Mucosa of rectum (tissue), 2 donors: Measurements from ENCODE around the gene BARHL1.

Experiments used
- H3K27ac ChIP-seq, 2 donors: one replicate each; pipeline ENCODE4 v1.7.0; 2013; ENCODE audit warnings: inconsistent platforms in 2 of 2, low read depth in 2 of 2, low read length in 2 of 2
- H3K27me3 ChIP-seq, 2 donors: one replicate each; pipeline ENCODE4 v1.7.0; 2013; ENCODE audit warnings: low read length in 2 of 2; ENCODE audit not compliant: control insufficient read depth in 2 of 2, insufficient read depth in 2 of 2
- H3K36me3 ChIP-seq, 2 donors: one replicate each; pipeline ENCODE4 v1.7.0; 2013; ENCODE audit warnings: low read length in 2 of 2; ENCODE audit not compliant: control insufficient read depth in 2 of 2, insufficient read depth in 2 of 2
- H3K4me1 ChIP-seq, 2 donors: one replicate each; pipeline ENCODE4 v1.7.0; 2013; ENCODE audit warnings: low read length in 2 of 2, mild to moderate bottlenecking in 1 of 2; ENCODE audit not compliant: control insufficient read depth in 2 of 2, insufficient read depth in 2 of 2
- H3K4me3 ChIP-seq, 2 donors: one replicate each; pipeline ENCODE4 v1.7.0; 2013; ENCODE audit warnings: low read length in 2 of 2
- H3K9ac ChIP-seq, 2 donors: one replicate each; pipeline ENCODE4 v1.7.0; 2013; ENCODE audit warnings: low read length in 2 of 2, low read depth in 1 of 2, mild to moderate bottlenecking in 1 of 2
- H3K9me3 ChIP-seq, 2 donors: one replicate each; pipeline ENCODE4 v1.7.0; 2013; ENCODE audit warnings: low read length in 2 of 2; ENCODE audit not compliant: control insufficient read depth in 2 of 2
- donor health status: healthy.
- donor health status: Normal muscosa, but diverticular disease.

BARHL1 gene

DNA sequence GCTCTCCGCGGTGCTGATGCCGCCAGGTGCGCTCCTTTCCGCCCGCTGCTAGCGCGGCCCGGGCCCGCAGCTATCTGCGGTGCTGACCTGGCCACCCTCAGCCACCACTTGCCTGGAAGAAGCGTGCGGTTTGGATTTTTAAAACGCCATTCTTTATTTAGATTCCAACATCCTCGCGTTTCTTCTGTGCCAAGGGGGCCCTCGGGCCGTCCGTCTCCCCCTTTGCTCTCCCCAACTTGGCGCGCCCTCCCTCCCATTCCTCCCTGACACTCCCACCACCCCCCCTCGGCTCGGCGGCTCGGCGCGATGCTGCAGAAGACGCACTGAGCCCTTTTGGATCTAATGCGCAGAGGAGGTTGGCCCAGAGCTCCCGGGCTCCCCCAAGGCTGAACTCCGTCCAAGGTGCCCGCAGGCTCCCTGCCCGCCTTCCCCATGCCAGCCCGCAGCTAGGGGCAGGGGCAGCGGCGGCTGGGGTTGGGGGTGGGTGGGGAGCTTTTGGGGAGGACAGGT is at the start of gene BARHL1:
BARHL1 (plus strand) TSS at position 331 of the 510 bp plus-strand sequence. CDS start 192 bp downstream, outside the sequence.
- no peak within 1 kb of the TSS for H3K9ac ChIP-seq

DNA sequence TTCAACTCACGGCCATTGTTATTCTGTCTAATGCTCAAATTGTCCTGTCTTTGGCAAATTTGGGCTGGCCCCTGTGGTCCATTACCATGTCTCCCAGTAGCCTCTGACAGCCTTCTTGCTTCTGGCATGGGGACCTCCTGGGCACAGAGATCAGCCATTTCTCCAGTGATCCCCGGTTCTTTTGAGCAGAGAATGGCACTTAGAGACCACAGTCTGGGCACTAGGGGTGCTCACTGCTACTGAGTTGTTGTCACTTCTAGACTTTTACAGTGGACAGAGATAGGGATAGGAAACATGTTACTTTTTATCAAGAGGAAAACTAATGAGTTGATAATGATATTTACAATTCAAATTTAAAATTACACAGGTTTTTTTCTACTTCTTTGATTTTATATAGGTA is 47.6 kb upstream of the BARHL1 start:
- H3K4me1 ChIP-seq = peaks cover 0 to 9% of the 10 kb centered on the region in 2 donors
- H3K9me3 ChIP-seq = peaks cover 0 to 4% of the 10 kb centered on the region in 2 donors
- no peaks in the 10 kb centered on the region for H3K36me3 ChIP-seq
- H3K4me3 ChIP-seq = no peak overlapping the region
- H3K27ac ChIP-seq = no peak overlapping the region
- H3K9ac ChIP-seq = no peak overlapping the region
- H3K27me3 ChIP-seq = peaks cover 0 to 7% of the 10 kb centered on the region in 2 donors

More for the DNA sequence above, at the start of gene BARHL1:
- Histone ChIP-seq H3K27me3 (peaks cover 77 to 81% of the 10 kb centered on the region in 2 donors), H3K4me1 (no peaks in the 10 kb centered on the region), H3K36me3 (no peaks in the 10 kb centered on the region), H3K4me3 (peak within 1 kb of the TSS in 1 of 2 donors; percentile 56), H3K9me3 (no peaks in the 10 kb centered on the region), H3K27ac (no peak within 1 kb of the TSS)

DNA sequence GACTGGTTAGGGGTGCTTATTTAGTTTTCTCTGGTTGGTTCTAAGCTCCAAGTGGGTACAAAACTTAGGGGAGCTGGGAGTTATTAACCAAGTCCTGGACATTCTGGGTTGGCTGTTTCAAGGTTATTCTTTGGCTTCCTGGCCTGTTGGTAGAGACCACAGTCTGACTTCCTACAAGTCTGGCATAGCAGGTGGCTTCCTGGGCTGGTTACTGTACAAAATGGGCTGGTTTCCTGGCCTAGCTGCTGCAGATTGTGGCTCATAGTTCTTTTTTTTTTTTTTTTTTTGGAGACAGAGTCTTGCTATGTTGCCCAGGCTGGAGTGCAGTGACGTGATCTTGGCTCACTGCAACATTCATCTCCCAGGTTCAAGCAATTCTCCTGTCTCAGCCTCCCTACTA is 46.3 kb upstream of the BARHL1 start:
- H3K27ac ChIP-seq = no peak overlapping the region
- H3K9me3 ChIP-seq = peaks cover 0 to 4% of the 10 kb centered on the region in 2 donors
- no peak overlapping the region for H3K4me3 ChIP-seq
- peaks cover 0 to 5% of the 10 kb centered on the region in 2 donors for H3K27me3 ChIP-seq
- H3K4me1 ChIP-seq = peaks cover 0 to 9% of the 10 kb centered on the region in 2 donors
- H3K36me3 ChIP-seq = no peaks in the 10 kb centered on the region
- H3K9ac ChIP-seq = no peak overlapping the region

DNA sequence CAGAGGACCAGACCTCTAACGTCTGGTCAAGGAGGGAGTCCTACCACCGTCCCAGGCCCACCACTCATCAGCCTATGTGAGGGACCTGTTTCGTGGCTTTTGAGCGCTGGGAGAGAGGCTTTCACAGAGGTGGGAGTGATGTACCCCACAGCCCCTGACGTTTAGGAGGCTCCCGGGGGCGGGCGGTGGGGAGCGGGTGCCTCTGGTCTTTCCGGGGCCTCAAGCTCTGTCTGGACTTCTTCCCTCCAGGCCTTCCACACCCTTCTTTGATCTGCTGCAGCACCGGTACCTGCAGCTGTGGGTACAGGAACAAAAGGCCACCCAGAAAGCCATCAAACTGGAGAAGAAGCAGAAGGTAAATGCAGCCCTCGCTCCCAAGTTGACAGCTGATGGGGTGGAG is 45.1 kb upstream of the BARHL1 start:
- Histone ChIP-seq H3K4me1 (peaks cover 0 to 9% of the 10 kb centered on the region in 2 donors), H3K9ac (no peak overlapping the region), H3K9me3 (peaks cover 0 to 4% of the 10 kb centered on the region in 2 donors), H3K27ac (no peak overlapping the region), H3K4me3 (no peak overlapping the region), H3K27me3 (no peaks in the 10 kb centered on the region), H3K36me3 (no peaks in the 10 kb centered on the region)

DNA sequence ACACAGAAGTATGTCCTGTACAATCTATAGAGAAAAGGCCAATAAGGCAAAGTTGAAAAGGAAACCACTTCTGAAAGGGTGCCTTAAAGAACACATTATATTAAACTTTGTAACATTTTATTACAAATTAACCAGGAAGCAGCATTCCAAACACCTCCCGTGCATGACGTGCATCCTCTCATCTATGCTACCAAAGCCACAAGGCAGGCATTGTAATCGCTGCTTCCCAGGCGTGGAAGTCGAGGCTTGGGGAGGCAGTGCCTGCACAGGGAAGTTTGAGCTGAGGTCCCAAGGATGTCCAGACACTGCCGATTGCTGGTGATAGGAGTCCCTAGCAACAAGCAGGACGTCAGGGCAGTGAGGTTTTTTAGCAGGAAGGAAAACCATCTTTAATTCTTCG is 44.3 kb upstream of the BARHL1 start:
- Histone ChIP-seq H3K9ac (no peak overlapping the region), H3K36me3 (no peaks in the 10 kb centered on the region), H3K4me1 (peaks cover 0 to 9% of the 10 kb centered on the region in 2 donors), H3K27me3 (no peaks in the 10 kb centered on the region), H3K27ac (no peak overlapping the region), H3K9me3 (peaks cover 0 to 4% of the 10 kb centered on the region in 2 donors), H3K4me3 (no peak overlapping the region)

DNA sequence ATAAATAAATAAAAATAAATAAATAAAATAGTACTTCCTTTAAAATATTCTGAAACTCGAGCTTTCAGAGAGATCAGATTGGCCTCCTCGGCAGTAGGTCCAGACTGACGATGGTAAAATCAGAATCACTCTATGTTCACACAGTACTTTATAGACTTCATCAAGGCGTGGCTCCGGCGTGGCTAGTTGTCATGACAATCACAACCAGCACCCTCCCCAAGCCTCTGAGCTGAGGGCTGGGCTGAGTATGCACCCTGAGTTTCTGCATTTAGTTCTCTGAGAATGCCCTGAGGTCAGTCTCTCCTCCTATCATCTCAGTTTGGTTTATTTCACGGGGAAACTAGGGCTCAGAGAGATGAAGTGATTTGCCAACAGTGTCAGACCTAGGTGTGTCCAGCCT is 43.3 kb upstream of the BARHL1 start:
- H3K9ac ChIP-seq = no peak overlapping the region
- H3K4me3 ChIP-seq = no peak overlapping the region
- H3K27ac ChIP-seq = peak overlapping the region in 1 of 2 donors; percentile 29
- peaks cover 0 to 4% of the 10 kb centered on the region in 2 donors for H3K9me3 ChIP-seq
- H3K36me3 ChIP-seq = no peaks in the 10 kb centered on the region
- peaks cover 0 to 9% of the 10 kb centered on the region in 2 donors for H3K4me1 ChIP-seq
- H3K27me3 ChIP-seq = no peaks in the 10 kb centered on the region

DNA sequence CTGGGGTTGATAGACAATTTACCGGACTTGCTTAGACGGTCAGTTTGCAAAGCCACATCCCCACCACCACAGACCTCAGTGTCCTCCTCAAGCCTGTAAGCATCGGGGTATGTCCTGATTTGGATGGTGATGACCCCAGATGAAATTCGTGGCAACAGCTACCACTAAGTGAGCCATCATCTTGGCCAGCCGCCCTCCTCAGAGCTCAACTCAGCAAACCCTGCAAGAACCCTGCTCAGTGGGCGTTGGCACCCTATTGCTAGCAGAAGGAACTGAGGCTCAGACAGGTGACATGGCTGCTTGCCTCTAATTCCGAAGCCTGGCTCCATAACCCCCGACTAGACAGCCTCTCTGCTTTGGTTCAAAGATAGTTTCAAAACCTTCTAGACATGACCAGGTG is 41.4 kb upstream of the BARHL1 start:
- H3K27me3 ChIP-seq = peaks cover 4 to 6% of the 10 kb centered on the region in 2 donors
- peaks cover 0 to 9% of the 10 kb centered on the region in 2 donors for H3K4me1 ChIP-seq
- no peak overlapping the region for H3K9ac ChIP-seq
- H3K27ac ChIP-seq = no peak overlapping the region
- no peaks in the 10 kb centered on the region for H3K36me3 ChIP-seq
- no peak overlapping the region for H3K4me3 ChIP-seq
- H3K9me3 ChIP-seq = peaks cover 0 to 2% of the 10 kb centered on the region in 2 donors

DNA sequence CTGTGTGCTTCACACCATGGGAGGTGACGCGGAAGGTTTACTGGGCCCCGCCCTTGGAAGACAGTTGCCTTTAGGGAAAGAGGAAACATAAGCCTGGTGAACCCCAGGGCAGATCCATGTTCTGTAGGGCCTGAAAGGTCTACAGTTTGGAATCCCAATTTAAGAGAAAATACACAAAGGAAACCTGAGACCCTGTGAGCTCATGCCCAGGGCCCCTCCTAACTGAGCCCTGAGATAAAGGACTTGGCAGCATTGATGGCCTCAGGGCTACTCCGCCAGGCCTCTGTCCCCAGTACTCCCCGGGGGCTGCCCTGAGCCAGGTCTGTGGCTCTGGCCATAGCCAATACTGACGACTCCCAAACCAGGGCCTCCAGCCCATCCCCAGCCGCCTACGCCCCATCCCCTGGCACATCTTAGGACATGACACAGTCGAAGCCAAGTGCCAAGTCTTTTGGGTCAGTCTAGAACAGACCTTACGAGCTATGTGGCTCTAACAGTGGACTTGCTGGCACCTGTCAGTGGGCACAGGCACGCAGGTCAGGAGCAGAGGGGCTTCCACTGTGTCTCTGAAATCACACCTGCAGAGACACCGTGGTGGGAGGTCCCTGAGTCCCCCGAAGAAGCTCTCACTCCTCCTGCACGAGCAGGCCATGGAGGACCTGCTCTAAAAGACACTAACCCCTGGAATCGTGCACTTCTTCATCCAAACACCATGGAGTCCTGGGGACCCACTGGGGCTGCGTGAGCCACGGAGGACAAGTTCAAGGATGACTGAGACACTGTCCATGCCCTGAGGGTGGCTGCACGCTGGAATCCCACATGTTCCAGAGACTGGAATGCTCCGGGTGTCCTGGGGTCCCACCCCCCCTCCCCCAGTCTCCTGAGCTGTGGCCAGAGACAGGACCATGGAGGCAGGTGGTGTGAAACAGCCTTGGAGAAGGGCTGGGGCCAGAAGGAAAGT is 40.3 kb upstream of the BARHL1 start:
- Histone ChIP-seq H3K27ac (no peak overlapping the region), H3K36me3 (no peaks in the 10 kb centered on the region), H3K9ac (no peak overlapping the region), H3K27me3 (peaks cover 4 to 6% of the 10 kb centered on the region in 2 donors), H3K4me1 (peaks cover 0 to 16% of the 10 kb centered on the region in 2 donors), H3K4me3 (no peak overlapping the region), H3K9me3 (no peaks in the 10 kb centered on the region)

DNA sequence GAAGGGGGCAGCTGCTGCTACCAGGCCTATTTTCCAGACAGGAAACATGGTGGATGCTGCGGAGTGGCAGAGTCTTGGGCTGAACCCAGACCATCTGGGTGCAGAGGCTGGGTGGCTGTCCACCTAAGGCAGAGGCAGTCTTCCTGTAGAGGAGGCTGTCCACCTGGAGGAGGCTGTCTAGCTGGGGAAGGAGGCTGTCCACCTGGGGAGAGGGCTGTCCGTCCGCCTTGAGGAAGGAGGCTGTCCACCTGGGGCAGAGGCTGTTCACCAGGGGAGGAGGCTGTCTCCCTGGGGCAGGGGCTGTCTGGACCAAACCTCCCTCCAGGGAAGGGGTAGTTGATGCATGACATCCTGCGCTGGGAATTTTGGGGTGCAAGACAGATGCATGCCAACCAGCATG is 39.2 kb upstream of the BARHL1 start:
- Histone ChIP-seq H3K4me3 (no peak overlapping the region), H3K9me3 (no peaks in the 10 kb centered on the region), H3K27ac (no peak overlapping the region), H3K27me3 (peaks cover 4 to 6% of the 10 kb centered on the region in 2 donors), H3K4me1 (peaks cover 0 to 13% of the 10 kb centered on the region in 2 donors), H3K9ac (no peak overlapping the region), H3K36me3 (no peaks in the 10 kb centered on the region)

DNA sequence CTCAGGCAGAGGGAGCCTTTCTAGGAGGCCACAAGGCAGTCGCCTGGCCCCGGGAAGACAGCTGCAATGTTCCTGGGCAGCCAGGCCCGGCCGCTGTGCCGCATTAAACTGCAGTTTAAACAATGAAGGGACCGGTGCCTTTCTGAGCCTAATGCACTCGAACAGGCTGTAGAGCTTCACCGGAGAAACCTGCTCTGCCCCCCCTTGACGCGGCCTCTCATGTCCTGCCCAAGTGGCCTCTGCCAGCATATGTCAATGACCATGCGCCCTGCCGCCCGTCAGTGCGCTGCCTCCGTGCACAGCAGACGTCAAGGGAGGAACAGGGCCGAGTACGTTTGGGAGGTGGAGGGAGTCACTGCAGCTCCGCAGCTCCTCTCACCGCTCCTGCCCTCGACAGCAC is 38.4 kb upstream of the BARHL1 start:
- H3K27ac ChIP-seq = no peak overlapping the region
- no peaks in the 10 kb centered on the region for H3K9me3 ChIP-seq
- H3K4me3 ChIP-seq = no peak overlapping the region
- peaks cover 0 to 12% of the 10 kb centered on the region in 2 donors for H3K4me1 ChIP-seq
- no peak overlapping the region for H3K9ac ChIP-seq
- H3K27me3 ChIP-seq = peaks cover 4 to 6% of the 10 kb centered on the region in 2 donors
- no peaks in the 10 kb centered on the region for H3K36me3 ChIP-seq
